ENCODE data around the gene MPP3. TPM values are rescaled to one million over a fixed set of nuclear protein-coding genes. Genes with fewer than 3 reads are reported as not detected.

Gene MPP3
- total and polyA plus RNA-seq, 9 of the 15 experiments (the other 6 are each of a cell fraction or from before 2014, with no cell fraction given), result 0.41 to 10.4 (median 4.5) TPM

GRCh38 chr17:43789482-43789881 is 43.5 kb downstream of the MPP3 start:
- Histone ChIP-seq H2AFZ (ENCODE audit: low read depth, low read length) (no peak overlapping the region), H3K79me2 (ENCODE audit: control insufficient read depth, insufficient read depth, low read length) (no peaks in the 10 kb centered on the region)
- no TSS peak for BruUV-seq (replicated peaks)

More at GRCh38 chr17:43789482-43789881, 43.5 kb downstream of the MPP3 start:
- no peak overlapping the region for H3K9ac ChIP-seq (ENCODE audit: insufficient read depth in 1 of 2, low read depth in 2 of 2, low read length in 2 of 2)
- no peak for DNase-seq (ENCODE audit: extremely low read depth in 1 of 4, low spot score in 3 of 4)
- TF ChIP-seq RAD21 (CRISPR knock-in tag; conservative IDR thresholded peaks at IDR 0.05 in 1 of 2, IDR thresholded peaks at IDR 0.05 in 1 of 2), result no peak
- TF ChIP-seq AFF1 (IDR thresholded peaks at IDR 0.05; ENCODE audit: low read depth in 1 of 2, partially characterized antibody in 2 of 2), result peak in 1 of 2 experiments; percentile 86
- no peak for TF ChIP-seq PREB (CRISPR knock-in tag; IDR thresholded peaks at IDR 0.05)
- TF ChIP-seq HES1 (IDR thresholded peaks at IDR 0.05; ENCODE audit: low read depth), result no peak
- TF ChIP-seq ZNF512 (tag; IDR thresholded peaks at IDR 0.05), result peak; percentile 43; the same call in 1 of the 2 replicates
- no peaks in the 10 kb centered on the region for H4K20me1 ChIP-seq (replicated peaks; ENCODE audit: control insufficient read depth, insufficient read depth, low read length)
- in situ Hi-C loops (cut with MboI) (no loop called here), intact Hi-C loops (cut with micrococcal nuclease) (no loop called here)
- ChIA-PET CTCF (ENCODE audit: low intra/inter-chr PET ratio) (no interaction called here), POLR2A (interaction anchor here (0.7 to 1.1 kb wide), 2 partner anchors 16 to 21 kb away, joined by 3 read pairs; no protein-coding TSS in a partner anchor)
- no peak for ATAC-seq
- H3K4me2 ChIP-seq (ENCODE audit: insufficient read depth, low read length), result no peak overlapping the region
- no peaks in the 10 kb centered on the region for H3K9me3 ChIP-seq (replicated peaks; ENCODE audit: control insufficient read depth, insufficient read depth, low read depth, low read length)
- peaks cover 2 to 4% of the 10 kb centered on the region in 2 experiments; a peak in 4 of 5 replicates for H3K4me1 ChIP-seq (replicated peaks in 1 of 2; ENCODE audit: control insufficient read depth in 2 of 2, insufficient read depth in 2 of 2, low read length in 2 of 2)
- H3K9me1 ChIP-seq (ENCODE audit: control insufficient read depth, insufficient read depth, low read length), result no peaks in the 10 kb centered on the region
- H3K27me3 ChIP-seq (ENCODE audit: control insufficient read depth in 2 of 2, insufficient read depth in 2 of 2, low read length in 2 of 2), result peaks cover 0 to 14% of the 10 kb centered on the region in 2 experiments; a peak in 3 of 5 replicates
- no peak overlapping the region for H3K27ac ChIP-seq (ENCODE audit: extremely low read depth, low read depth, low read length)
- no peak for FAIRE-seq
- H3K36me3 ChIP-seq (ENCODE audit: control insufficient read depth, insufficient read depth, low read length), result no peaks in the 10 kb centered on the region
- WGBS (ENCODE audit: insufficient coverage, low coverage, missing lambda C conversion rate), result 13% methylated on average over 1 of the region's 1 CpG
- H3K4me3 ChIP-seq, result no peak overlapping the region

Measured in K562 (cell line).